Fibroblast of skin of scalp (primary cell): ENCODE data around the gene PNPT1.
A peak's percentile ranks its signal among the peaks of the same experiment; 100 is the strongest.

Source experiments
- DNase-seq: peaks from one replicate; pipeline ENCODE4 v3.0.0-alpha.2; 2013

The PNPT1 gene

GRCh38 chr2:55668956-55669355 is 24.7 kb downstream of the PNPT1 start:
- no peak for DNase-seq

- DNase-seq, result no peak
These were observed 40.4 kb downstream of the PNPT1 start for GRCh38 chr2:55653255-55653654.

- DNase-seq, result peak; percentile 15
These were observed 44.4 kb downstream of the PNPT1 start for GRCh38 chr2:55649211-55649610.

DNA sequence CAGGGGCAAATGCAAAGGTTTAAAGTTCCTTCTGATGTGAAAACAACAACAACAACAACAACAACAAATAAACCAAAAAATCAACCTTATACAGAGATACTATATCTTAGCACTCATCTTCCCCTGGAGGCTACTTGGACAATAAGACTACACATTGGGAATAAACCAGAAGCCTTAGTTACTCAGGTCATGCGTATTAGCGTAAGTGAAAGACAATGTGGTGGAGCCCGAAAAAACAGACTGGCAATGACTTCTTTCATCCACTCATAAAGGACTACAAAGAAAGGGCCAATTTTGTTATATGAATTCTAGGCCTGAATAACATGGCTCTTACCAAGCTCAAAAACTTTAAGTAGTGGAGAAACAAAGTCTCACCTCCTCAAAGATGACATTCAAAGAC is 56.8 kb downstream of the PNPT1 start:
- no peak for DNase-seq

DNA sequence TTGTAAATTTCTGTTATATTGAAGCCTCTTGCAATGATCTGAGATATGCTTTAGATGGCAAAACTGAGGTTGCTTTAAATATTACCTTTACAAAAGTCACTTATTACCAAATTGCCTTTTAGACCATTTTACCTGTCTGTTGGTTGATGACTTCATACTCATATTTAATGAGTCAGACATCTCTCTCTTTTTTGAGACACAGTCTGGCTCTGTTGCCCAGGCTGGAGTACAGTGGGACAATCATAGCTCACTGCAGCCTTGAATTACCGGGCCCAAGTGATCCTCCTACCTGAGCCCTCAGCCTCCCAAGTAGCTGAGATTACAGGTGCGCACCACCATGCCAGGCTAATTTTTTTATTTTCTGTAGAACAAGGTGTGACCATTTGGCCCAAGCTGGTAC is 64.7 kb downstream of the PNPT1 start:
- DNase-seq, result no peak

GRCh38 chr2:55627915-55628314 is 65.7 kb downstream of the PNPT1 start:
- no peak for DNase-seq

DNA sequence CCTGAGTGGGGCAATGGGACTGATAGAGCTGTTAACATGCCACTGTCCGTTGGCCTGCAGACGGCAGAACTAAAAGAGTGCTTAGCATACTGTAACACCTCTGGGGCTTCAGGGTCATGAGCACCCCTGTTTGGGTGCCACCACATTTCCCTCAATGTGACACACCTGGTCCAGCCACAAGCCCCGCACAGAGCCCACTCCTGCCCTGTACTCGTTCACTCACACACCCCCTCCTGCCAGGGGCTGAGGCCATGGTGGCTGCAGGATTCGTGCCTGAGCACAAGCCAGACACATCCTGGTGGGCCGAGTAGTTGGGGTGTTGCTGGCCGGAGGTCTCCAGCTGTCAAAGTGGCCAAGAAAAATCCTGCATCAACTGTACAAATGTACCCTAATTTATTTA is 71.8 kb downstream of the PNPT1 start:
- DNase-seq, result no peak

GRCh38 chr2:55620123-55620779 is 73.4 kb downstream of the PNPT1 start:
- no peak for DNase-seq

- DNase-seq, result peak; percentile 55
These were observed 75.2 kb downstream of the PNPT1 start for GRCh38 chr2:55618275-55619055.

DNA sequence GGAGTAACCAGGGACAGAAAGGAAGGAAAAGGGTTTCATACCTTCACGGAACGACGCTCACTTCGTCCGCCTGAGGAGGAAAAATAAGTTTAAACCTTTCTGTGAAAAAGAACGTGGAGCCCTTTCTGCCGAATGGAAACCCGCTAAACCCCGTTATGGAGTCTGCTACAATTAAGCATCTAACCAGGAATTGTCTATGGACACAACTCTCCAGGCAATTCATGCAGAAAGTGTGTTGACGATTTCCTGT is 75.7 kb downstream of the PNPT1 start:
- DNase-seq, result no peak

- peak; percentile 100 for DNase-seq
These were observed 76.2 kb downstream of the PNPT1 start, which contains the start of gene PPP4R3B for GRCh38 chr2:55617175-55618024. Gene PPP4R3B (minus strand): TSS chr2:55617622. CDS start chr2:55617285, 337 bp downstream.

DNA sequence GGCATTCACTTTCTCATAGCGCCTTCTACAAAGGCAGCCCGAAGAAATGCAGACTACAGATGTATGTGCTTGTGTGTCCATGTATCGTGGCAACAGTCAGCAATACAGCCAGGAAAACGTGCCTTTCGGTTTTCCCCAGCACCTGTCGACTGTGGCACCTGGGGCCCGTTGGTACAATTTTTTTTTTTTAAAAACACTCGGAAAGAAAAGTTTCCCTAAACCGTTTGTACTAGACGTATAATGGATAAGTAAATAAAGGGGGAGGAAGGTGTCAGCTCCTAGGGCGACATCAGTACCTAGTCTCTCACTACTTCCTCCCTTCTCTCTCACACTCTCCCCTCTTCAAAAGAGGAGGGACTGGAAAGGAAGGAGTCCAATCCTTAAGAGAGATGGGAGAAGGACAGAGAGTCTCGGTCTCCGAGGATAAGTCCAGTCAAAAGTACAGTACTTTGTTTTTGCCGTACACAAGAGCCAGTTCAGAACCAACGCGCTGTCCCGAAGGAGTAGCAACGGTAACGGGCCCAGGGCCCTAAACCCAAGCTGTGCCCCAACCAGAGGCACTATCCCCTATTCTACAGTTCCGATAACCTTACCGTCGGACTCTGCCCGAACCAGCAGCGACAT is 77.0 kb downstream of the PNPT1 start:
- DNase-seq, result peak; percentile 36

DNA sequence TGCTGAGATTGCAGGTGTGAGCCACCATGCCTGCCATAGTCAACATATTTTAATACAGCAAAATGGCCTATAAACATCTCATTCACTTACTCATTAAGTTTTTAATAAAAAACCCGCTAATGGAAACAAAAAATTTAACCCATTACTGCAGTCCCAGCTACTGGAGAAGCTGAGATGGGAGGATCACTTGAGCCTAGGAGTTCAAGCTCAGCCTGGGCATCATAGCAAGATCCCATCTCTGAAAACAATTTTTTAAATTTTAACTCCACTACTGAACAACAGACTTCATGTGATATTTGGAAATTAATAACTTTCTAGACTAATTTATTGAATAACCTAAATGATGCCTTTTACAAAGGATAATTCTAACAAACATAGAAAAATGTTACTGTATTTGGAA is 81.6 kb downstream of the PNPT1 start:
- no peak for DNase-seq

GRCh38 chr2:55610954-55611743 is 82.5 kb downstream of the PNPT1 start:
- DNase-seq, result no peak

DNA sequence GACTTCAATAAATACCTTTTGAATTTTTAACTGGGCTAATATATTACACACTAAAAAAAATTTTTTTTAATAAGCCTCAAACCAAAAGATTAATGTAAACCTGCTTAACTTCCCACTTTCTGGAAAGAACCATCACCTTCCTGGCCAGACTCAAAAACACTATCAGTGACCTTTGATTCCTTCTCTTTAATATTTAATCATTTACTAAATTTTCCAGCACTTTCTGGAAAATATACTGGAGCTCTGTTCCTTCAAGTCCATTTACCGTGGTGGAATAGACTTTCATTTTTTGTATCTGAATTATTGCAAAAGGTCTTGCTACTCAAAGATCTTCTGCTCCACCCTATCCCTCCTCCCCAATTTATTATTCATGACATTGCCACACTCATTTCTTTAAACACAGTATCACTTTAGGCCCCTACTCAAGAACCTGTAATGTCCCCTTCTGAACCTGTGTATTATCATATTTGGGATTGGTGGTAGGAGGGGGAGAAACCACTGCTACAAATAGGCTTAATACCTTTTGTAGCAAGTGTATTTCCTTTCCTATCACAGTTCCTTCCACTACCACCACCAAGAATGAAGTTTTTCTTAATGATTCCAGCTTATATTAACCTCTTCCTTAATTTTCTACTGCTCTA is 83.6 kb downstream of the PNPT1 start:
- no peak for DNase-seq

DNA sequence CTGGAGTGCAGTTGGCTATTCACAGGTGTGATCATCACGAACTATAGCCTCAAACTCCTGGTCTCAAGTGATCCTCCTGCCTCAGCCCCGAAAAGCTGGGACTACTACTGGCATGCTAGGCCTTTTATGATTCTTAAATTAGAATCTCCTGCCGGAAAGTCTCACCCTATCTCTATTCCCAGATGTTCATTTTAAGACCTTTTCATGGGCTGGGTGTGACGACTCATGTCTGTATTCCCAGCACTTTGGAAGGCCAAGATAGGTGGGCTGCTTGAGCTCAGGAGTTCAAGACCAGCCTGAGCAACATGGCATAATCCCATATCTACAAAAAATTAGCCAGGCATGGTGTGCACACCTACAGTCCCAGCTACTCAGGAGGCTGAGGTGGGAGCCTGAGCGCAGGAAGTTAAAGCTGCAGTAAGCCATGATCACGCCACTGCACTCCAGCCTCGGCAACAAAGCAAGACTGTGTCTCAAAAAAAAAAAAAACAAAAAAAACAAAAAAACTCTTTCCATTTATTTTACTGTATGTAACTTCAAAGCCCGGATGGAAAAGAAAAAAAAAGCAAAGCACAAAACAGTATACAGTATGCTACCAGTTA is 84.3 kb downstream of the PNPT1 start:
- no peak for DNase-seq

GRCh38 chr2:55607717-55608116 is 85.9 kb downstream of the PNPT1 start:
- DNase-seq, result no peak

DNA sequence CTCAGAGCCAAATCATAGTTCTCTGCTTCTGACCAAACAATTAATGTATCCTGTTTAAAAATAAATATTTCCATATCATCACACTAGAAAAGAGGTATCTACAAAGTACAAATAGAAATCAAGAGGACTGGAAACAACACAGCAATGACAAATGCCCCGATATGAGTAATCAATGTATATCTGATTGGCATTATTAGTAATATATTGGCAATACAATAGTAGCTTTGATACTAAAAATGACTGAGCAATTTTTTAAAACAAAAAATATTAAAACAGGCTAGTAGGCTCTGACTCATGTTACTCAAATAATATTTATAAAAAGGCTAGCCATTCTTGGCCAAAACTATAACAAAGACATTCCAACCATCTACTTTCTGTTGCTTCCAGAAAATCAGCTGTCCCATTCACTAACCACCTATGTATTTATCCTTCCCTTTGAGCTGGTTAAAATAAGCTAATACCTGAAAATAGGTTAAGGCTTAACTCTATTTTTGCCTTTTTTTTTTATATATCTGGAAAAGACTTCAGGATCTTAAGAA is 89.5 kb downstream of the PNPT1 start:
- DNase-seq, result peak; percentile 9

DNA sequence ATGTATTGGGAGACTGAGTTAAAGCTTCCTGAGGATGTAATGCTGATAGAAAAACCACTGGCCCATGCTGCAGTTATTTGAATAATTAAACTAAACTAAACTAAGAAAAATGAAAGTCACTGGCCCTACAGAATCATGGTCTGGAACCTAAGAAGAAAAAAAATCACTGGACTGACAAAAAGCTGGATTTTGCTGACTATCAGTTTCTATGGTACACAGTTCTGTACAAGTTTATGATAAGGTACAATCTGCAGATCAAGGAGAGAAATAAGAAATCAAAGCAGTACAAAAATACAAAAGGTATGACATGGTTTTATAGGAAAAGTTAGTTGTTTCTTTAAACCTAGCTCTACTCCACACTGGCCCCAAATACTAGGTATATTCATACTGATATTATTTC is 91.8 kb downstream of the PNPT1 start:
- no peak for DNase-seq

DNA sequence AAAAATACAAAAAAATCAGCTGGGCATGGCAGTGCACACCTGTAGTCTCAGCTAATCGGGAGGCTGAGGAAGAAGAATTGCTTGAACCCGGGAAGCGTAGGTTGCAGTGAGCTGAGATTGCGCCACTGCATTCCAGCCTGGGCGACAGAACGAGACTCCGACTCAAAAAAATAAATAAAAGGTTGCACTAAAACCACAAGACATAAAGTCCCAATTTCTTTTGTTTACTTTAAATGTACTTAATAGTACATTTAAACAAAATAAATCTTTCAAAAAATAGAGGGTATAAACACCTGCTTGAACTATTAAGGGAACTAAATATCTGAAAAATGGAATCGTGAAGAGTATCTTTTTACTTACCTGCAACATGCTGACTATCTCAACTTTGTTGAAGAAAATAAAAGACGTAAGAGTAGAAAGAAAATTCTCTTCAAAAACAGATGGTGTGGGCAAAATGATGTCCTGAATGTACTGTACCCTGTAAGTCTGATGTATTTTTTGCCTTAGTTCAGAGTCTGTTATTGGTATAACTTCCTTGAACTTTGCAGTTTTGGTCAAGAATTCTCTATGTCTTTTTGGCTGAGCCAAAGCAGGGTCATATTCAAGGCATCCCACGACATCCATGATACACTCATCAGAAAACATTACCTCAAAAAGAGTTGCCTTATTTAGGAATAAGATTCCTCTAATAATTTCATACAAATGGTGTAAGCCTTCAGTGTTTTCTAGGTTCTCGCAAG is 95.4 kb downstream of the PNPT1 start:
- no peak for DNase-seq
